ENCODE measurements around the gene HAGHL. TPM values are rescaled to one million over a fixed set of nuclear protein-coding genes. Genes with fewer than 3 reads are reported as not detected.
"Not testable (repeated sequence)": the region's sequence is repeated elsewhere in the genome, so short reads cannot be mapped to it uniquely, and the experiment has no call there.

The HAGHL gene
- total and polyA plus RNA-seq, 4 donors = 4.1 to 26.7 (median 13.1) TPM

DNA sequence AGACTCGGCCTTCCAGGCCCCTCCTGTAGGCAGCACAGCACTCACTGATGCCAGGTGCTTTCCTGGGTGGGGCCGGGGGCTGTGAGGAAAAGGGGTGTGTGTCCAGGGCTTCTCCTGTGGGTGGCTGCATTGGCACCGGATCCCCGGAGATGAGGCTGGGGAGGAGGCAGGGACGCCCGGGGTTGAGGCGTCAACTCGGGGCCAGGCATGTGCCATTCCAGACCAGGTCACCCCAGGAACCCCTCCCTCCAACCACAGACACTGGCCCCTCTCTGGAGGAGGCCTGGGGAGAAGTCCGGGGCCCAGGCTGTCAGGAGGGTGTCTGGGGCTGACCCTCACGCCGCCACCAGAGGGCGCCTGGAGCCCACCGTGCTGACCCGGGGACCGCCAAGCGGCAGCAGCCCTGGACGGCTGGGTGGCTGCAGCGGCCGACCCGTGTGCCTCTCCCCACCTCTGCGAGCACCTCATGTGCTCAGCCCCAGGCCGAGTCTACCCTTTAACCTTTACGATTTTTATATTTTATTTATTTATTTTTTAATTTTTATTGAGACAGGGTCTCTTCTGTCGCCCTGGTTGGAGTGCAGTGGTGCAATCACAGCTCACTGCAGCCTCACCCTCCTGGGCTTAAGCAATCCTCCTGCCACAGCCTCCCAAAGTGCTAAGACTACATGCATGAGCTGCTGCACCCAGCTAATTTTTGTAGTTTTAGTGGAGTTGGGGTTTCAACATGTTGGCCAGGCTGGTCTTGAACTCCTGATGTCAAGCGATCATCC, 15.2 kb upstream of the HAGHL start:
- no peaks in the 10 kb centered on the region for H3K36me3 ChIP-seq (ENCODE audit: control insufficient read depth in 4 of 4, insufficient read depth in 4 of 4, low read length in 4 of 4)
- TF ChIP-seq, protein P1, sequence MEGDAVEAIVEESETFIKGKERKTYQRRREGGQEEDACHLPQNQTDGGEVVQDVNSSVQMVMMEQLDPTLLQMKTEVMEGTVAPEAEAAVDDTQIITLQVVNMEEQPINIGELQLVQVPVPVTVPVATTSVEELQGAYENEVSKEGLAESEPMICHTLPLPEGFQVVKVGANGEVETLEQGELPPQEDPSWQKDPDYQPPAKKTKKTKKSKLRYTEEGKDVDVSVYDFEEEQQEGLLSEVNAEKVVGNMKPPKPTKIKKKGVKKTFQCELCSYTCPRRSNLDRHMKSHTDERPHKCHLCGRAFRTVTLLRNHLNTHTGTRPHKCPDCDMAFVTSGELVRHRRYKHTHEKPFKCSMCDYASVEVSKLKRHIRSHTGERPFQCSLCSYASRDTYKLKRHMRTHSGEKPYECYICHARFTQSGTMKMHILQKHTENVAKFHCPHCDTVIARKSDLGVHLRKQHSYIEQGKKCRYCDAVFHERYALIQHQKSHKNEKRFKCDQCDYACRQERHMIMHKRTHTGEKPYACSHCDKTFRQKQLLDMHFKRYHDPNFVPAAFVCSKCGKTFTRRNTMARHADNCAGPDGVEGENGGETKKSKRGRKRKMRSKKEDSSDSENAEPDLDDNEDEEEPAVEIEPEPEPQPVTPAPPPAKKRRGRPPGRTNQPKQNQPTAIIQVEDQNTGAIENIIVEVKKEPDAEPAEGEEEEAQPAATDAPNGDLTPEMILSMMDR (IDR thresholded peaks at IDR 0.05; ENCODE audit: control extremely low read depth, extremely low read depth) = peak; percentile 94
- H3K4me3 ChIP-seq = no peak overlapping the region
- H3K27me3 ChIP-seq (ENCODE audit: control insufficient read depth in 3 of 3, insufficient read depth in 3 of 3, low read length in 2 of 3) = peaks cover 3 to 34% (median 10%) of the 10 kb centered on the region in 3 donors
- DNase-seq (peak; percentile 55 to 79 (median 65)), ATAC-seq (ENCODE audit: insufficient read depth, low FRiP score) (peak; percentile 62)
- peaks cover 0 to 13% (median 8%) of the 10 kb centered on the region in 5 donors for H3K4me1 ChIP-seq (ENCODE audit: control insufficient read depth in 5 of 5, insufficient read depth in 5 of 5, low read length in 5 of 5)
- 11 to 15% methylated on average over 22 to 25 of the region's 25 CpGs for WGBS, 2 donors
- no peak overlapping the region for H3K9ac ChIP-seq (ENCODE audit: insufficient read depth in 1 of 2, low read length in 2 of 2)
- H3K9me3 ChIP-seq (ENCODE audit: control insufficient read depth in 4 of 4, insufficient read depth in 3 of 4, low read length in 3 of 4) = peaks cover 0 to 5% (median 0%) of the 10 kb centered on the region in 4 donors
- H3K27ac ChIP-seq (ENCODE audit: low read depth in 1 of 2, low read length in 1 of 2) = no peak overlapping the region

DNA sequence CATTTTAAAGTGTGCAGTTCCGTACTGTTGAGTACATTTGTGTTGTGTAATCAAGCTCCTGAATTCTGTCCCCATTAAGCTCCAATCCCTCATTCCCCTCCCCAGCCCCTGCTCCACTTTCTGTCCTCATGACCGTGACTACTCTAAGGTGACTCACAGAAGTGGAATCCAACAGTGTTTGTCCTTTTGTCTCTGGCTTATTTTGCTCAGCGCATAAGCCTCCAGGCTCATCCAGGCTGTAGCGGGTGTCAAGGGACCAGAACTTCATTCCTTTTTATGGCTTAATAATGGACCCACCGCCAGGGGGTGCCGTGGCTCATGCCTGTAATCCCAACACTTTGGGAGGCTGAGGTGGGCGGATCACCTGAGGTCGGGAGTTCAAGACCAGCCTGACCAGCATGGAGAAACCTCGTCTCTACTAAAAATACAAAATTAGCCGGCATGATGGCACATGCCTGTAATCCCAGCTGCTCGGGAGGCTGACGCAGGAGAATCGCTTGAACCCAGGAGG, 14.1 kb upstream of the HAGHL start:
- Histone ChIP-seq H3K4me1 (ENCODE audit: control insufficient read depth in 5 of 5, insufficient read depth in 5 of 5, low read length in 5 of 5) (peaks cover 0 to 14% (median 8%) of the 10 kb centered on the region in 5 donors), H3K27me3 (ENCODE audit: control insufficient read depth in 3 of 3, insufficient read depth in 3 of 3, low read length in 2 of 3) (peaks cover 2 to 24% (median 3%) of the 10 kb centered on the region in 3 donors)
- not testable (repeated sequence) for H3K36me3 ChIP-seq (ENCODE audit: control insufficient read depth in 4 of 4, insufficient read depth in 4 of 4, low read length in 4 of 4); H3K4me3 ChIP-seq; DNase-seq; H3K27ac ChIP-seq (ENCODE audit: low read depth in 1 of 2, low read length in 1 of 2); H3K9ac ChIP-seq (ENCODE audit: insufficient read depth in 1 of 2, low read length in 2 of 2); ATAC-seq (ENCODE audit: insufficient read depth, low FRiP score); H3K9me3 ChIP-seq (ENCODE audit: control insufficient read depth in 4 of 4, insufficient read depth in 3 of 4, low read length in 3 of 4)
- WGBS, 2 donors = 51 to 56% methylated on average over 13 of the region's 13 CpGs

DNA sequence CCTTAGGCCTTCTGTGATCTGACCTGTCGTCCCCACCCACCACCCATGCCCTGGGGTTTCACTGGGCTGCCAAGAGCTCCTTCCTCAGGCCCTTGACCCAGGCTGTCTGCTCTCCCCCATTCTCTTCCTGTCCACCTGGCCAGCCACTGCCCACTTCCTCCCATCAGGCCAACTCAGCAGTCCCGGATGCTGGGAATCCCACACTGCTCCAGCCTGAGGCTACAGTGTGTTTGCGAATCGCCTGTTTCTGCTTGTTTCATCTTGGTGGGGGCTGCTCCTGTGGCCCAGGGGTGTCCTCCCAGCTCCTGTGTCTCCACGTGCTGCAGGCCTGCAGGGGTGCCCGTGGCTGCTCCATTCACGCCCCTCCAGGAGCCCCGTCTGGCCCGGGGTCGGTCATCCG, 12.8 kb upstream of the HAGHL start:
- no peaks in the 10 kb centered on the region for H3K9me3 ChIP-seq (ENCODE audit: control insufficient read depth in 4 of 4, insufficient read depth in 3 of 4, low read length in 3 of 4)
- no peaks in the 10 kb centered on the region for H3K36me3 ChIP-seq (ENCODE audit: control insufficient read depth in 4 of 4, insufficient read depth in 4 of 4, low read length in 4 of 4)
- no peak for DNase-seq
- TF ChIP-seq, protein P1 (IDR thresholded peaks at IDR 0.05; ENCODE audit: control extremely low read depth, extremely low read depth) = no peak
- WGBS, 2 donors = 64 to 68% methylated on average over 9 to 11 of the region's 11 CpGs
- no peak overlapping the region for H3K4me3 ChIP-seq
- no peak for ATAC-seq (ENCODE audit: insufficient read depth, low FRiP score)
- peaks cover 0 to 14% (median 8%) of the 10 kb centered on the region in 5 donors for H3K4me1 ChIP-seq (ENCODE audit: control insufficient read depth in 5 of 5, insufficient read depth in 5 of 5, low read length in 5 of 5)
- H3K9ac ChIP-seq (ENCODE audit: insufficient read depth in 1 of 2, low read length in 2 of 2) = no peak overlapping the region
- peaks cover 0 to 12% (median 3%) of the 10 kb centered on the region in 3 donors for H3K27me3 ChIP-seq (ENCODE audit: control insufficient read depth in 3 of 3, insufficient read depth in 3 of 3, low read length in 2 of 3)
- H3K27ac ChIP-seq (ENCODE audit: low read depth in 1 of 2, low read length in 1 of 2) = no peak overlapping the region

All from lung (tissue), 12 donors.